NK-92 (cell line): Measurements from ENCODE around the gene MARVELD3.

Experiments
- DNase-seq: peaks from one replicate; lab custom pipeline; 2025; ENCODE audit not compliant: unreplicated experiment; lab: John Stamatoyannopoulos, UW

The MARVELD3 gene

DNA sequence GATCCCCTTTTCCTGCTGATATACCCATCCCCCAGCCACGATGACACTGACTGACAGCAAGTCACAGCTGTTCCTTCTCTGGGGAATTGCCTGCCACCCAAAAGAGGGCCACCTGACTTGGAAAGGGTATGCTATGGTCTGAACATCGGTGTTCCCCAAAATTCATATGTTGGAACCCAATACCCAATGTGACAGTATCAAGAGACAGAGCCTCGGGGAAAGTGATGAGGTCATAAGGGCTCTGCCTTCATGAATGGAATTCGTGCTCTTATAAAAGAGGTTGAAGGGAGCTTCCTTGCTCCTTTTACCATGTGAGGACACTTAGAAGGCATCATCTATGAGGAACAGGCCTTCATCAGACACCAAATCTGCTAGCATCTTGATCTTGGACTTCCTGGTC is 7.6 kb upstream of the MARVELD3 start:
- no peak for DNase-seq

DNA sequence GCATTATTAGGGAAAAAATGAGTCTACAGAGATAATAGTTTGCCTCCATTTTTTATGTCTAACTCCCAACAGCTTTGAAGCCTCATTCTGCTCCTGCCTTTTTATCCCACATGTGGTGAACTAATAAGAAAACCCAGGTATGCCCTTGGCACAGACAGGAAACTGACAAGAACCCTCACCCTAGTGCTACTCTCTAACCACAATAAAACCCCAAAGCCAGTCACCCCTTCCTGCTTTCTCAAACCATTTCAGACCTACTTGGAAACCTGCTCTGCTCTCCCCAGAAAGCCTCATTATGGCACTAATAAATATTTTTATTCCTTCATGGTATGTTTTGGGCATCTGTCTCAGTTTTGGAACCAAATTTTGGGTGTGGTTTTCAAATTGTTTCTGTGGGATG is 3.9 kb upstream of the MARVELD3 start:
- DNase-seq = no peak

DNA sequence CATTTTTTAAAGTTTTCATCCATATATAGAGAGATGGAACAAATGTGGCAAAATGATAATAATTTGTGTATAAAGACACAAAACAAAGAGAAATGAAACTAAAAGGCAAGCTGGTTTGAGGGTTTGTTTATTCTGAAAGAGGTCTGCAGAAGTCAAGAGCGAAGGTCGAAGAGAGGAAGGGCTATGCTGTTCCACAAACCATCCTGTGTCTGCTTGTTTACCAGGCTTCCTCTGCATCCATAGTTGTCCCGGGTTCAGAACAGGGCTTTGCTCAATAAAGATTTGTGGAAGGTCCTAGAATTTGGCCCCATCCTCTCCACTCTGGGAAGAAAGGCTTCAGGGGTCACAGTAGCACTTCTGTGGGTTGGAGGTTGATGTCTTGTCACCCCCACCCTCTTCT is 2.4 kb upstream of the MARVELD3 start:
- DNase-seq = no peak

DNA sequence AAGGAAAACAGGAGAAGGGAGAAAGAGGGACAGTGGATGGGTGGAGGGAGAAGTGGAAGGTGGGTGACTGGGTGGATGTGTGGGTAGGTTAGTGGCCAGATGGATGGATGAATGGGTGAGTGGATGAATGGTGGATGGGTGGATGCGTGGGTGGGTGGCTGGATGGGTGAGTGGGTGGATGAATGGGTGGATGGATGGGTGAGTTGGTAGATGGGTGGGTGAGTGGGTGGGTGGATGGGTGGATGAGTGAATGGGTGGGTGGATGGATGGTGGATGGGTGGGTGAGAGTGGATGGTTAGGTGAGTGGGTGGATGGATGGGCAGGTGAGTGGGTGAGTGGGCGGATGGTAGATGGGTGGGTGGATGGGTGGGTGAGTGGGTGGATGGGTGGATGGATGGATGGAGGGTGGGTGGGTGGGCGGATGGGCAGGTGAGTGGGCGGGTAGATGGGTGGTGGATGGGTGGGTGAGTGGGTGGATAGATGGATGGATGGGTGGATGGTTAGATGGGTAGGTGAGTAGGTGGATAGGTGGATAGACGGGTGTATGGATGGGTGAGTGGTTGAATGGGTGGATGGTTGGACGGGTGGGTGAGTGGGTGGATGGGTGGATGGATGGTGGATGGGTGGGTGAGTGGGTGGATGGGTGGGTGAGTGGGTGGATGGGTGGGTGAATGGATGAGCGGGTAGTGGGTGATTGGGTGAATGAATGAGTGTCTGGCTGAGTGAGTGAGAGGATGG is 702 bp upstream of the MARVELD3 start:
- no peak for DNase-seq

DNA sequence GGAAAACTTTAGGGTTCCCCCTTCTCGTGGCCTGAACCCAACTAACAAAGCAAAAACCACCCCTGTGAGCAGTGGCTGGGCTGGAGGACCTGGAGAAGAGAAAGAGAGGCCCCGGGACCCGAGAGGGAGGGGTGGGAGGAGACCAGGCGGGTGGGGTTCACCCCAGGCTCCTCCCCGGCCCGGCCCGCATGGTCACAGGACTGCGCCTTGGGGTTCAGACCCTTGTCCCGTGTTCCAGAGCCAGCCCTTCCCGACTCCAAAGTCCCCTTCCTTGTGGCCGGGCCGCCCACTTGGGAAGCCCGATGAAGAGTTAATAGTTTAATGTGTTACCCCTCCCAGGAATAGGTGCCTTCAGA is 852 bp downstream of the MARVELD3 start:
- DNase-seq = no peak

GRCh38 chr16:71627731-71628181 is 1.8 kb downstream of the MARVELD3 start:
- no peak for DNase-seq

- DNase-seq = no peak
Observed at GRCh38 chr16:71628810-71629209, 2.8 kb downstream of the MARVELD3 start.

DNA sequence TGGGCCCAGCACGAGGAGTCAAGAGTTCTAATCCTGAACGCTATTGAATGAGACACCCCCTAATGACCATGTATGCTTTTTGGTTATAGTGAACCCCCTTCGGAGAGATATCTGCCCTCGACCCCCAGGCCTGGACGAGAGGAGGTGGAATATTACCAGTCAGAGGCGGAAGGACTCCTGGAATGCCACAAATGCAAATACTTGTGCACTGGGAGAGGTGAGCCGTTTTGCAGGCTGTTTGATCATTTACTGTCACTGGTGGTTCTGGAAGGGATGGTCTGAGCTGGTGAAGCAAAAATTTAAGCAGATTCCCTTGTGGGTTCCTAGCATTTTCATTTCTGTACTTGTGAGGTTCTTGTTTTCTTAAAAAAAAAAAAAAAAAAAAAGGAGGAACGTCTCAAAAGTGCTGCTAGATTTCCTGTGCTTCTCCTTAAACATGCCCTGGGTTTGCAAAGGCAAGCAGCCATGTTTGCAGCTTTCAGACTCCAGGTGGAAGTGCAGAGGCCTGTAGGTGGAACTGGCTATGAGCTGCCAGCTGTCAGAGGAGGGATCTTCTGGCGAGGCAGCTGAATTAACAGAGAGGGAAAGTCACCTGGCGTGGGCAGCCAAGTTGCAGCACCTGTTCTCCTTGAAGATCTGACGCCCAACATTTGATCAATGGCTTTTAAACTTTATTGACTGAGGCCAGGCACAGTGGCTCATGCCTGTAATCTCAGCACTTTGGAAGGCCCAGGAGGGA is 3.5 kb downstream of the MARVELD3 start:
- DNase-seq = no peak

- no peak for DNase-seq
Observed at GRCh38 chr16:71630808-71631207, 4.8 kb downstream of the MARVELD3 start.

DNA sequence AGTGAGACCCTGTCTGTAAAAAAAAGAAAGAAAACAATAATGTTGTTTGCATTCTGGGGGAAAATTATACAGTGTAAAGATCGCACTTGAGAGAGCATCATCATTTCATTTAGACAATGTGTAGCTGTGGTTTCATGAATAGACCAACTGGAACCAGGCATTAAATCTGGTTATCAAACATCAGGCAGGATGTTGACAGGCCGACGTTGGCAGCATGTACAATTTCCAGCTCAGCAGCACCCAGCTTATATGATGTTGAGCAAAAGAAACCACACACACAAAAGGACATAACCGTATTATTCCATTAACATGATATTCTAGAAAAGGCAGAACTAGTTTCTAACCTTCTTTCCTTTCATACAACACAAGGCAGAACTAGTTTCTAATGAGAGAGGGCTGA is 5.8 kb downstream of the MARVELD3 start:
- no peak for DNase-seq

DNA sequence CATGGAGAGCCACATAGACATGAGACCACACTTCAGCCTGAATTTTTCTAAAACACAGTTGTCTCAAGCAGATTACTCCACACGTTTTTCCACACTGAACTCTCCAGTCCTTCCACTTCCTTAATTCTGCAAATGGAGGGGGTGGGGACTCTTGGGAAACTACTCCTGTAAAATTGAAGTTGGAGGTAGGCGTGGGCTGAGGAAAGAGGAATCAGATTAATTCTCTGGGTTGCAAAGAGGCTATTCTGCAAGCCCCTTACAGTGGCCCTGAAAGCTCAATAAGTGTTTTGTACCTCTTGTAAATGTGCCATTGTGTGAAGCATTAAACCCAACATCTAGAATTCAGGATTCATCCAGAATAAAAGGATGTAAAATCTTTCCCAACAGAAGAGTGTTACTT is 9.6 kb downstream of the MARVELD3 start:
- DNase-seq = no peak

DNA sequence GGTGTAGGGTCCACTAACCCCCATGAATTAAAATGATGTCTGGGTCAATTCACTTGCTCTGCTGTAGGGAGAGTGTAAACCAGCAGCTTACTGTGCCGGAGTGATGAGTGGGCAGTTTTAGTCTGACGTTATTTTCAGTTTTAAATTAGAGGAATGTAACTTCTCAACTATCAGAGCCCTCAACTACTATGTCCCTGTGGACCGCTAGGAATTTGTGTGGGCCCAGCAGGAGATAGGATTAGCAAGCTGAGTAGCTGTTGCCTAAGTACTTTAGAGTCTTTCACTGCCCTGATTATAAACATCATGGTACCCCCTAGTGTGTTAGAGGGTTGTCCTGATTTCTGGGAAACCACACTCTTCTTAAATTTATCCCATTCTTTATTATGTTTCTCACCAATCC is 11.4 kb downstream of the MARVELD3 start:
- no peak for DNase-seq

DNA sequence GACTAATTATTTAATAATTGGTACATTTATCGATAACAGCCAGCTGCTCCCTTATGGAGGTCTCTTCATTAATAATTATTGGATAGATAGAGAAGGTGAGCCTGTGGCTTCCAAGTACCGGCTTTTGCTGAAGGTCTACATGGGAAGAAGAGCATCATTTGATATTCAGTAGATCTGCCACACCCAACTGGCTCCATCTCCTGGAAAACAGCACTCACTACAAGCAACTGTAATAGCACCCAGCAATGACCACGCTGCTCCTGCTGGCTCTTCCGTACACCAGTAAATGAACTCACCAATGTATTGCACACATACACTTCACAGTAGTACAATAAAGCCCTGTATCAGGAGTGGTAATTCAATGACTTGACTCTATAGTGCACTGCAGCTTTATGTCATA is 19.5 kb downstream of the MARVELD3 start:
- DNase-seq = no peak

GRCh38 chr16:71647391-71647790 is 21.4 kb downstream of the MARVELD3 start:
- DNase-seq = no peak

DNA sequence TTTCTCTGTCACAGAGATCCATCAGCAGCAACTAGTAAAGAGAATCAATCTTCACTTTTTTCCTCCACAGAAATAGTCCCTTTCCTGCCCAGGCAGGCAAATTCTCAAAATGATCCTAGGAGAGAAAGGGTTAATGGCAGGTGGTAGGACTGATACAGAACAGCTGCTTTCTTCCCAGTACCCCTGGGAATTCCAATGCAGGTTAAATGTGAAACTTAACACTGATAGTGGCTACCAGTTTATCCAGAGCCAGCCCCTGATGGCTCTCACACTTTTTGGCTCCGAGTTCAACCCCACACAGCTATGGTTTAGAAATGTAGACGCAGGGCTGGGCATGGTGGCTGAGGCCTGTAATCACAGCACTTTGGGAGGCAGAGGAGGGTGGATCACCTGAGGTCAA is 22.2 kb downstream of the MARVELD3 start:
- no peak for DNase-seq

- no peak for DNase-seq
Observed at GRCh38 chr16:71648921-71649320, 22.9 kb downstream of the MARVELD3 start.

GRCh38 chr16:71649704-71650103 is 23.7 kb downstream of the MARVELD3 start:
- no peak for DNase-seq

DNA sequence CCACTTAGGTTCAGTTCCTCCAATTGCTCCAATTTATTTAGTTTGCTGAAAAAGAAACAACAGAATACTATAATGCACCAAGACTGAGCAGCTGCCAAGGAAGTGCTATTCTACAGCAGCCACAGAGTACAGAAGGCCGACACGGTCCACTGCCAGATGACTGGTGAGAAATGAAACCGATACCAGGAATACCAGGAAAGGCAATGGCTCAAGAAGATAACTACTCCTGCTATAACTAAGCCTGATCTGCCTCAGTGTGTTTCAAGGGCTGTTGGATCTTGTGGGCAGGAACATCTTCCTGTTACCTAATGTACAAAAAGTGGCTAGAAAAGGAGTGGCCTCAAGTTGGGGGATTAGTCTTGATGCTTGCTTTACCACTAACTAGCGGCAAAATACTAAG is 32.8 kb downstream of the MARVELD3 start:
- DNase-seq = no peak

- no peak for DNase-seq
Observed at GRCh38 chr16:71659471-71659870, 33.5 kb downstream of the MARVELD3 start.

- no peak for DNase-seq
Observed at GRCh38 chr16:71666264-71666663, 40.3 kb downstream of the MARVELD3 start.

GRCh38 chr16:71666928-71667707 is 41.1 kb downstream of the MARVELD3 start:
- DNase-seq = no peak
